Measurements from ENCODE around the gene MEX3C. TPM values are rescaled to one million over a fixed set of nuclear protein-coding genes. Genes with fewer than 3 reads are reported as not detected.

The MEX3C gene
- total RNA-seq, 1 experiment from 2014 or later = 86.9 TPM

GRCh38 chr18:51226068-51226467 lies 28.6 kb upstream of the MEX3C start:
- peaks cover 3% of the 10 kb centered on the region for H3K9me3 Mint-ChIP-seq (ENCODE audit: low read depth, unreplicated experiment)
- H3K27ac Mint-ChIP-seq (ENCODE audit: unreplicated experiment) = no peak overlapping the region
- DNase-seq = no peak
- no peaks in the 10 kb centered on the region for H3K4me1 Mint-ChIP-seq (ENCODE audit: low read depth, unreplicated experiment)
- CTCF ChIA-PET = no interaction called here
- no TSS peak for BruUV-seq (replicated peaks)
- no peak for TF ChIP-seq CTCF (IDR thresholded peaks at IDR 0.05; ENCODE audit: unreplicated experiment)
- intact Hi-C loops (cut with micrococcal nuclease; ENCODE audit: unreplicated experiment) = no loop called here
- no peak overlapping the region for H3K4me3 Mint-ChIP-seq (ENCODE audit: low read depth, unreplicated experiment)
- H3K36me3 Mint-ChIP-seq (ENCODE audit: insufficient read depth, unreplicated experiment) = no peaks in the 10 kb centered on the region
- no peaks in the 10 kb centered on the region for H3K27me3 Mint-ChIP-seq (ENCODE audit: unreplicated experiment)

- H3K27me3 Mint-ChIP-seq (ENCODE audit: unreplicated experiment) = no peaks in the 10 kb centered on the region
- peaks cover 14% of the 10 kb centered on the region for H3K36me3 Mint-ChIP-seq (ENCODE audit: insufficient read depth, unreplicated experiment)
- H3K4me3 Mint-ChIP-seq (ENCODE audit: low read depth, unreplicated experiment) = no peak overlapping the region
- H3K27ac Mint-ChIP-seq (ENCODE audit: unreplicated experiment) = peak overlapping the region; percentile 30
- no peak for TF ChIP-seq CTCF (IDR thresholded peaks at IDR 0.05; ENCODE audit: unreplicated experiment)
- no TSS peak for BruUV-seq (replicated peaks)
- DNase-seq = no peak
- peaks cover 27% of the 10 kb centered on the region for H3K4me1 Mint-ChIP-seq (ENCODE audit: low read depth, unreplicated experiment)
- CTCF ChIA-PET = no interaction called here
- intact Hi-C loops (cut with micrococcal nuclease; ENCODE audit: unreplicated experiment) = no loop called here
- peaks cover 2% of the 10 kb centered on the region for H3K9me3 Mint-ChIP-seq (ENCODE audit: low read depth, unreplicated experiment)
These were observed 15.1 kb upstream of the MEX3C start for GRCh38 chr18:51212606-51213005.

GRCh38 chr18:51211552-51211951 lies 14.1 kb upstream of the MEX3C start:
- H3K27ac Mint-ChIP-seq (ENCODE audit: unreplicated experiment) = peak overlapping the region; percentile 88
- CTCF ChIA-PET = no interaction called here
- intact Hi-C loops (cut with micrococcal nuclease; ENCODE audit: unreplicated experiment) = loop anchor here (1.0 kb wide), 1 partner anchor 25 kb away; no protein-coding TSS in a partner anchor
- H3K36me3 Mint-ChIP-seq (ENCODE audit: insufficient read depth, unreplicated experiment) = peaks cover 14% of the 10 kb centered on the region
- no TSS peak for BruUV-seq (replicated peaks)
- no peak for TF ChIP-seq CTCF (IDR thresholded peaks at IDR 0.05; ENCODE audit: unreplicated experiment)
- H3K4me3 Mint-ChIP-seq (ENCODE audit: low read depth, unreplicated experiment) = peak overlapping the region; percentile 11
- H3K4me1 Mint-ChIP-seq (ENCODE audit: low read depth, unreplicated experiment) = peaks cover 27% of the 10 kb centered on the region
- no peaks in the 10 kb centered on the region for H3K27me3 Mint-ChIP-seq (ENCODE audit: unreplicated experiment)
- H3K9me3 Mint-ChIP-seq (ENCODE audit: low read depth, unreplicated experiment) = peaks cover 2% of the 10 kb centered on the region
- DNase-seq = peak; percentile 85

GRCh38 chr18:51196811-51197660 lies 445 bp downstream of the MEX3C start:
- CTCF ChIA-PET = interaction anchor here (0.6 kb wide), 1 partner anchor 376 kb away, joined by 4 read pairs; no protein-coding TSS in a partner anchor

More at GRCh38 chr18:51196811-51197660, 445 bp downstream of the MEX3C start:
- intact Hi-C loops (cut with micrococcal nuclease; ENCODE audit: unreplicated experiment) = loop anchor here (5.0 to 10.0 kb wide), 2 partner anchors 340 to 372 kb away; partner anchors contain the start of gene MRO
- no TSS peak for BruUV-seq (replicated peaks)
- no peak for TF ChIP-seq CTCF (IDR thresholded peaks at IDR 0.05; ENCODE audit: unreplicated experiment)
- Mint-ChIP-seq H3K4me3 (ENCODE audit: low read depth, unreplicated experiment) (peak overlapping the region; percentile 80), H3K36me3 (ENCODE audit: insufficient read depth, unreplicated experiment) (peaks cover 60% of the 10 kb centered on the region), H3K4me1 (ENCODE audit: low read depth, unreplicated experiment) (peaks cover 9% of the 10 kb centered on the region), H3K9me3 (ENCODE audit: low read depth, unreplicated experiment) (no peaks in the 10 kb centered on the region), H3K27me3 (ENCODE audit: unreplicated experiment) (no peaks in the 10 kb centered on the region), H3K27ac (ENCODE audit: unreplicated experiment) (peak overlapping the region; percentile 100)
- peak; percentile 47 for DNase-seq

Measured in Calu3 (cell line).